ENCODE results near the gene ZNF585A.
"Not testable (repeated sequence)": the region's sequence is repeated elsewhere in the genome, so short reads cannot be mapped to it uniquely, and the experiment has no call there.

ZNF585A gene

GRCh38 chr19:37104135-37104534 lies 68.4 kb downstream of the ZNF585A start:
- not testable (repeated sequence) for H3K27me3 ChIP-seq (ENCODE audit: control insufficient read depth in 2 of 2, insufficient read depth in 2 of 2, low read length in 2 of 2); H3K4me1 ChIP-seq (ENCODE audit: control insufficient read depth in 2 of 2, insufficient read depth in 2 of 2, low read length in 2 of 2); H3K9ac ChIP-seq (ENCODE audit: low read depth in 1 of 2, low read length in 2 of 2); H3K4me3 ChIP-seq (ENCODE audit: low read length in 2 of 2); H3K27ac ChIP-seq (ENCODE audit: low read depth in 2 of 2, low read length in 2 of 2)
- Histone ChIP-seq H3K9me3 (ENCODE audit: control insufficient read depth in 2 of 2, low read length in 2 of 2) (peaks cover 32 to 43% of the 10 kb centered on the region in 2 donors), H3K36me3 (ENCODE audit: control insufficient read depth in 2 of 2, insufficient read depth in 2 of 2, low read length in 2 of 2) (peaks cover 28 to 46% of the 10 kb centered on the region in 2 donors)

GRCh38 chr19:37098570-37098969 lies 73.9 kb downstream of the ZNF585A start:
- Histone ChIP-seq H3K9ac (ENCODE audit: low read depth in 1 of 2, low read length in 2 of 2) (no peak overlapping the region), H3K36me3 (ENCODE audit: control insufficient read depth in 2 of 2, insufficient read depth in 2 of 2, low read length in 2 of 2) (peaks cover 25 to 53% of the 10 kb centered on the region in 2 donors), H3K4me1 (ENCODE audit: control insufficient read depth in 2 of 2, insufficient read depth in 2 of 2, low read length in 2 of 2) (no peaks in the 10 kb centered on the region), H3K27me3 (ENCODE audit: control insufficient read depth in 2 of 2, insufficient read depth in 2 of 2, low read length in 2 of 2) (no peaks in the 10 kb centered on the region), H3K4me3 (ENCODE audit: low read length in 2 of 2) (no peak overlapping the region), H3K27ac (ENCODE audit: low read depth in 2 of 2, low read length in 2 of 2) (no peak overlapping the region), H3K9me3 (ENCODE audit: control insufficient read depth in 2 of 2, low read length in 2 of 2) (peaks cover 32% of the 10 kb centered on the region in 2 donors)

GRCh38 chr19:37095859-37096258 lies 76.6 kb downstream of the ZNF585A start:
- Histone ChIP-seq H3K9me3 (ENCODE audit: control insufficient read depth in 2 of 2, low read length in 2 of 2) (peaks cover 25% of the 10 kb centered on the region in 2 donors), H3K27me3 (ENCODE audit: control insufficient read depth in 2 of 2, insufficient read depth in 2 of 2, low read length in 2 of 2) (no peaks in the 10 kb centered on the region), H3K27ac (ENCODE audit: low read depth in 2 of 2, low read length in 2 of 2) (no peak overlapping the region), H3K4me3 (ENCODE audit: low read length in 2 of 2) (no peak overlapping the region), H3K36me3 (ENCODE audit: control insufficient read depth in 2 of 2, insufficient read depth in 2 of 2, low read length in 2 of 2) (peaks cover 21 to 59% of the 10 kb centered on the region in 2 donors), H3K4me1 (ENCODE audit: control insufficient read depth in 2 of 2, insufficient read depth in 2 of 2, low read length in 2 of 2) (no peaks in the 10 kb centered on the region), H3K9ac (ENCODE audit: low read depth in 1 of 2, low read length in 2 of 2) (no peak overlapping the region)
